Fibroblast of mammary gland (primary cell): ENCODE data around the gene EIF4E1B.

Experiments
- DNase-seq: peaks from one replicate; pipeline ENCODE4 v3.0.0-alpha.2; 2010; ENCODE audit warnings: low read depth
- H3K4me3 ChIP-seq: 2 replicates; pipeline ENCODE4 v1.5.1; 2011; ENCODE audit warnings: low read depth, mild to moderate bottlenecking, low read length, moderate library complexity; ENCODE audit not compliant: control insufficient read depth
- CTCF ChIP-seq: conservative IDR thresholded peaks from 2 replicates; pipeline ENCODE4 v1.5.1; 2011; ENCODE audit warnings: low read depth, low read length, inconsistent platforms; ENCODE audit not compliant: control insufficient read depth, insufficient read depth

Gene EIF4E1B

GRCh38 chr5:176631383-176632200 lies 1.1 kb downstream of the EIF4E1B start:
- no peak for TF ChIP-seq CTCF
- H3K4me3 ChIP-seq: no peak overlapping the region
- DNase-seq: no peak

GRCh38 chr5:176632745-176633144 lies 2.3 kb downstream of the EIF4E1B start:
- no peak for TF ChIP-seq CTCF
- no peak overlapping the region for H3K4me3 ChIP-seq
- no peak for DNase-seq

- H3K4me3 ChIP-seq: no peak overlapping the region
- no peak for DNase-seq
- no peak for TF ChIP-seq CTCF
Observed at GRCh38 chr5:176633598-176633997, 3.1 kb downstream of the EIF4E1B start.

- H3K4me3 ChIP-seq: no peak overlapping the region
- TF ChIP-seq CTCF: no peak
- DNase-seq: no peak
Observed at GRCh38 chr5:176636426-176636825, 6.0 kb downstream of the EIF4E1B start.

GRCh38 chr5:176637556-176637955 lies 7.1 kb downstream of the EIF4E1B start:
- TF ChIP-seq CTCF: no peak
- H3K4me3 ChIP-seq: no peak overlapping the region
- no peak for DNase-seq

GRCh38 chr5:176638437-176638836 lies 8.0 kb downstream of the EIF4E1B start:
- H3K4me3 ChIP-seq: no peak overlapping the region
- TF ChIP-seq CTCF: no peak
- no peak for DNase-seq
